ENCODE results near the gene HYAL3.
"Not testable (repeated sequence)": the region's sequence is repeated elsewhere in the genome, so short reads cannot be mapped to it uniquely, and the experiment has no call there.

The HYAL3 gene

GRCh38 chr3:50254577-50255250 lies 44.5 kb downstream of the HYAL3 start:
- no peak for DNase-seq

DNA sequence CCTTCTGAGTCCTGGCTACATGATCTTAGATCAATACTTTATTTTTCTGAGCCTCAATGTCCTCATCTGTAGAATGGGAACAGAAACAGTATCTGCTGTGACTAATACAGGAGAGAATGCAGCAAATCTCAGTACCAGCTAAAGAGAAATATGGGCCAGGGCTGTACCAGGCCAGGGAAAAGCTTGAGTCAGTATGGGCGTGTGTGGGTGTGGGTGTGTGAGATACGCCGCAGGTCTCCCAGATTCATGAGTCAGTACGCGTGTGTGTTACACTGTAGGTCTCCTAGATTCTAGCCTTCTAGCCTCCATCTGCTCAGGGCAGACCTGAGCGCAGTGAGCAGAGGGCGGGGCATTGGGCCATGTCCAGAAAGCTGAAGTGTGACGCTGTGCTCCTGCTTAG lies 48.0 kb downstream of the HYAL3 start:
- no peak for DNase-seq

- no peak for DNase-seq
These were observed 48.7 kb downstream of the HYAL3 start for GRCh38 chr3:50250514-50250913.

GRCh38 chr3:50249457-50249856 lies 49.7 kb downstream of the HYAL3 start:
- DNase-seq = no peak

DNA sequence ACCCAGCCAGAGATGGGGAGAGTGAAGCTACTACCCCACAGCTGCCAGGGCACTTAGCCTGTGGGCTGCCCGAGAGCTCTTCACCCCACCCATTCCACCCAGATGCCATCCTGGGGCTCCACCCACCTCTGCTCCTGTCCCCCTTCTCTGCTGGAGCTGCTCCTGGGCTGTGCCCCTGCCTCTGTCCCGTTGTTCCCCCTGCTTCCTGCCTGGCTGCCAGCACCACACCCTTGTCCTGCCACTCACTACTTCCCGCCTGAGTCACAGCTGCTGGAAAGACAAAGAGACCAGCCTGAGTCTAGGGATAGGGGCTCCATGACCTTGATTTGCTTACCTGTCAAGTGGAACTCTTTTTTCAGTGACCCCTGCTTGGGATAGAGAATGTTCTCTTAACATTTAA lies 50.8 kb downstream of the HYAL3 start:
- DNase-seq = no peak

GRCh38 chr3:50246517-50246954 lies 52.7 kb downstream of the HYAL3 start:
- DNase-seq = no peak

GRCh38 chr3:50245831-50246516 lies 53.2 kb downstream of the HYAL3 start:
- peak; percentile 88 for DNase-seq

GRCh38 chr3:50245251-50245745 lies 53.9 kb downstream of the HYAL3 start:
- DNase-seq = no peak

DNA sequence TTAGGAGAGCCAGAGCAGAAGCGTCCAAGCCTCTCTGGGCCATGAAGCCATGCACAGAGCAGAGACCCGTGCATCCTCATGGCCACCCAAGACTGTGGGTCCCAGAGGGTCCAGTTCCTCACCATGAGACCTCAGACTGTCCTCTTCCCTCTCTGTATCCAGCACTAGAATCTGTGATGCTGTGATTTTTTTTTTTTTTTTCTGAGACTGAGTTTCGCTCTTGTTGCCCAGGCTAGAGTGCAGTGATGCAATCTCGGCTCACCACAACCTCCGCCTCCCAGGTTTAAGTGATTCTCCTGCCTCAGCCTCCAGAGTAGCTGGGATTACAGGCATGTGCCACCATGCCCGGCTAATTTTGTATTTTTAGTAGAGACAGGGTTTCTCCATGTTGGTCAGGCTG lies 54.4 kb downstream of the HYAL3 start:
- DNase-seq = not testable (repeated sequence)

DNA sequence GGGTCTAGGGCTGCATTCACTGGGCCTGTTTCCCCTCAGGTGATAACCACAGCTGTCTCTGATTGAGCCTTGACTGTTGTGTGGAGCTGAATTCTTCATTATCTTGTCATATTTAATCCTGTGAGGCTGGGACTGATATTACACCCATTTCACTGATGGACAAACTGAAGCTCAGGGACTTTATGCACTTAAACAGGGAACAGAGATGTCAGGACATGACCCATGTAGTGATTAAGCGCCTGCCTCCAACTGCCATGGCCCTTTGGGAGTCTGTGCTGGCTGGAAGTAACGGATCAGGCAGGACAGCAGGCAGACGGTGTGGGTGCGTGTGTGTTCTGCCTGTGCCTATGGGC lies 55.7 kb downstream of the HYAL3 start:
- DNase-seq = no peak

DNA sequence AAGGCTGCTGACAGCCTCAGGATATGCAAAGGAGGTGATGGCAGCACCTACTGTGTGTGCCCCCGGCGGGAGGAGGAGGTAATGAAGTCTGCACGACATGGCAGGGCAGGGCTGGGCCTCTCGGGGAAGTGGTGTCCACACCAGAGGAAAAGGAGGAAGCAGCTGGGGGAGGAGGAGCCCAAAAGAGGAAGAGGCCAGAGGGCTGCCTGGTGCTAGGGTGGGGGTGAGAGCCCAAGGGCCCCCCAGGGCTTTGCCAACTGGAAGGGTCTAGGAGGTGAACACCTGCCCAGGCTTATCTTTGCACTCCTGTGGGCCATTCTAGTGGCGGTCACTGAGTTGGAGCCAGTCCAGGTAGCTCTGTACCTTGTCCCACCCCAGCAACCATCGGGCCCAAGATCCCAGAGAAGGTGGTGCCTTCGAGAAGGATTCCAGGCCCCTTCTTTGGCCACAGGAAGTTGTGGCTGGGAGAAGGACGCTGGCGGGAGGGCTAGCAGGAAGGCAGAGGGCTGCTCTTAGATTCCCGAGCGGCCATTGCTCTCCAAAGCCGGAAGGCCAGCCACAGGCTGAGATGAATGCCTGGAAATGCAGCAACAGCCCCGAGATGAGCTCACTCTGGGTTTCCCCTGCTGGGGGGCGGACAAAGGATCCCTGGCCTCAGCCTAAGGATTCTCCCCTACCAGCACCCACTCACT lies 56.2 kb downstream of the HYAL3 start:
- DNase-seq = peak; percentile 31
